Vagina (tissue), 2 donors: ENCODE results near the gene PSMF1. TPM values are rescaled to one million over a fixed set of nuclear protein-coding genes. Genes with fewer than 3 reads are reported as not detected.
"Not testable (repeated sequence)": the region's sequence is repeated elsewhere in the genome, so short reads cannot be mapped to it uniquely, and the experiment has no call there.

Source experiments
- DNase-seq, 2 donors: peaks; one replicate each; pipeline ENCODE4 v3.0.0-alpha.2; 2017; ENCODE audit errors: extremely low spot score in 2 of 2
- H3K27ac ChIP-seq: fragments of 200-600 bp; sonication (generic); one replicate; pipeline ENCODE4 v1.5.1; 2019
- H3K27me3 ChIP-seq: fragments of 200-600 bp; sonication (generic); one replicate; pipeline ENCODE4 v1.5.1; 2019
- H3K36me3 ChIP-seq, 2 donors: fragments of 200-600 bp; sonication (generic); one replicate each; pipeline ENCODE4 v1.5.1; 2017 to 2019
- H3K4me1 ChIP-seq: fragments of 200-600 bp; sonication (generic); one replicate; pipeline ENCODE4 v1.5.1; 2019
- H3K4me3 ChIP-seq, 2 donors: fragments of 200-600 bp; sonication (generic); 1 replicate in 1 of 2; 2 replicates in 1 of 2; pipeline ENCODE4 v1.5.1; 2016 to 2019
- H3K9me3 ChIP-seq: fragments of 200-600 bp; sonication (generic); one replicate; pipeline ENCODE4 v1.5.1; 2019
- CTCF ChIP-seq, 3 experiments: fragments of 450-650 bp in 2 of 3; fragments of 200-600 bp in 1 of 3; sonication (generic) in 1 of 3; IDR thresholded peaks; one replicate each; pipeline ENCODE4 v1.5.1; 2017 to 2019; ENCODE audit warnings: antibody characterized with exemption in 3 of 3, mild to moderate bottlenecking in 2 of 3, moderate library complexity in 2 of 3
- POLR2A ChIP-seq, 2 donors: fragments of 450-650 bp; IDR thresholded peaks; one replicate each; pipeline ENCODE4 v1.6.1; 2017; ENCODE audit warnings: antibody characterized with exemption in 2 of 2, mild to moderate bottlenecking in 2 of 2, moderate library complexity in 2 of 2
- POLR2AphosphoS5 ChIP-seq, 2 donors: sonication (generic); formaldehyde crosslinking; IDR thresholded peaks; one replicate each; pipeline ENCODE4 v1.9.0; 2017; ENCODE audit warnings: antibody characterized with exemption in 2 of 2, mild to moderate bottlenecking in 2 of 2, low read depth in 1 of 2; ENCODE audit not compliant: insufficient read depth in 1 of 2
- intact Hi-C: fragments of 100-400 bp; cut with DNase I; formaldehyde crosslinking; loops from one replicate; pipeline ENCODE4 v1.15.1; 2023
- total RNA-seq: library from RNA; depleted of rRNA; stranded (reverse); fragments of >200 nt; gene quantifications from one replicate; pipeline ENCODE4 v1.2.3, GENCODE V29; 2016

The PSMF1 gene
- total RNA-seq, 1 donor from 2014 or later, result 52.8 TPM

GRCh38 chr20:1134836-1135235 is 16.4 kb downstream of the PSMF1 start:
- DNase-seq, result no peak
- Histone ChIP-seq H3K9me3 (no peaks in the 10 kb centered on the region), H3K4me3 (no peak overlapping the region), H3K36me3 (peaks cover 7 to 49% of the 10 kb centered on the region in 2 donors), H3K27ac (no peak overlapping the region), H3K27me3 (no peaks in the 10 kb centered on the region), H3K4me1 (no peaks in the 10 kb centered on the region)
- TF ChIP-seq CTCF (IDR thresholded peaks at IDR 0.05), result no peak
- TF ChIP-seq POLR2AphosphoS5 (IDR thresholded peaks at IDR 0.05; ENCODE audit: insufficient read depth in 1 of 2, low read depth in 1 of 2), result no peak
- no peak for TF ChIP-seq POLR2A (IDR thresholded peaks at IDR 0.05)
- intact Hi-C loops, result no loop called here

- DNase-seq, result no peak
- H3K4me1 ChIP-seq, result no peaks in the 10 kb centered on the region
- no peak overlapping the region for H3K27ac ChIP-seq
- no peaks in the 10 kb centered on the region for H3K27me3 ChIP-seq
- H3K36me3 ChIP-seq, result peaks cover 4 to 43% of the 10 kb centered on the region in 2 donors
- intact Hi-C loops, result no loop called here
- H3K9me3 ChIP-seq, result no peaks in the 10 kb centered on the region
- H3K4me3 ChIP-seq, result no peak overlapping the region
- no peak for TF ChIP-seq POLR2AphosphoS5 (IDR thresholded peaks at IDR 0.05; ENCODE audit: insufficient read depth in 1 of 2, low read depth in 1 of 2)
- TF ChIP-seq POLR2A (IDR thresholded peaks at IDR 0.05), result no peak
- no peak for TF ChIP-seq CTCF (IDR thresholded peaks at IDR 0.05)
Observed at GRCh38 chr20:1137236-1137635, 18.8 kb downstream of the PSMF1 start.

- Histone ChIP-seq H3K4me1 (no peaks in the 10 kb centered on the region), H3K27me3 (no peaks in the 10 kb centered on the region), H3K9me3 (no peaks in the 10 kb centered on the region), H3K27ac (no peak overlapping the region), H3K36me3 (peaks cover 0 to 26% of the 10 kb centered on the region in 2 donors), H3K4me3 (no peak overlapping the region)
- intact Hi-C loops, result no loop called here
- TF ChIP-seq POLR2AphosphoS5 (IDR thresholded peaks at IDR 0.05; ENCODE audit: insufficient read depth in 1 of 2, low read depth in 1 of 2) (no peak), POLR2A (IDR thresholded peaks at IDR 0.05) (no peak), CTCF (IDR thresholded peaks at IDR 0.05) (no peak)
- no peak for DNase-seq
Observed at GRCh38 chr20:1144401-1145172, 26.2 kb downstream of the PSMF1 start.

- TF ChIP-seq CTCF (IDR thresholded peaks at IDR 0.05) (no peak), POLR2AphosphoS5 (IDR thresholded peaks at IDR 0.05; ENCODE audit: insufficient read depth in 1 of 2, low read depth in 1 of 2) (no peak), POLR2A (IDR thresholded peaks at IDR 0.05) (no peak)
Observed at GRCh38 chr20:1146957-1147356, 28.6 kb downstream of the PSMF1 start.

GRCh38 chr20:1149812-1150211 is 31.4 kb downstream of the PSMF1 start:
- H3K4me3 ChIP-seq, H3K9me3 ChIP-seq, H3K4me1 ChIP-seq, H3K27ac ChIP-seq, intact Hi-C loops, H3K27me3 ChIP-seq, DNase-seq: not testable (repeated sequence)
- peaks cover 0 to 14% of the 10 kb centered on the region in 2 donors for H3K36me3 ChIP-seq

More at GRCh38 chr20:1146957-1147356, 28.6 kb downstream of the PSMF1 start:
- Histone ChIP-seq H3K27ac (no peak overlapping the region), H3K4me1 (no peaks in the 10 kb centered on the region), H3K36me3 (peaks cover 0 to 24% of the 10 kb centered on the region in 2 donors), H3K9me3 (no peaks in the 10 kb centered on the region), H3K27me3 (no peaks in the 10 kb centered on the region), H3K4me3 (no peak overlapping the region)
- intact Hi-C loops, result no loop called here
- DNase-seq, result no peak
